Left ventricle myocardium inferior (tissue), 1 donor: Measurements from ENCODE around the gene KLHL5. TPM values are rescaled to one million over a fixed set of nuclear protein-coding genes. Genes with fewer than 3 reads are reported as not detected.

ENCODE experiments used
- DNase-seq: peaks from one replicate; pipeline ENCODE4 v3.0.0-alpha.2; 2020
- H3K27ac ChIP-seq: fragments of 200-600 bp; replicated peaks from 2 replicates; pipeline ENCODE4 v1.8.0; 2021
- H3K27me3 ChIP-seq: fragments of 200-600 bp; 2 replicates; pipeline ENCODE4 v1.8.0; 2021; ENCODE audit warnings: low read depth
- H3K36me3 ChIP-seq: fragments of 200-600 bp; 2 replicates; pipeline ENCODE4 v1.8.0; 2021
- H3K4me1 ChIP-seq: fragments of 200-600 bp; 2 replicates; pipeline ENCODE4 v1.8.0; 2021
- H3K4me3 ChIP-seq: fragments of 200-600 bp; 2 replicates; pipeline ENCODE4 v1.8.0; 2021; ENCODE audit warnings: mild to moderate bottlenecking, moderate library complexity
- H3K9me3 ChIP-seq: fragments of 200-600 bp; replicated peaks from 2 replicates; pipeline ENCODE4 v1.8.0; 2021
- intact Hi-C: fragments of 100-400 bp; cut with micrococcal nuclease; formaldehyde crosslinking; loops from one replicate; pipeline ENCODE4 v1.11.0; 2022
- total RNA-seq: library from RNA; stranded (reverse); fragmentation: NEBNext Ultra II Directional; extraction: Animal tissue kit (Norgen Biotek cat#: 25700); gene quantifications from one replicate; pipeline ENCODE4 v1.2.1, GENCODE V29; 2021
- TF ChIP-seq, protein P1 (sequence below): fragments of 200-600 bp; IDR thresholded peaks from 2 replicates; pipeline ENCODE4 v1.8.0; 2021; ENCODE audit warnings: antibody characterized with exemption, mild to moderate bottlenecking, borderline replicate concordance
- donor health status: DM: no; HTN: yes; CAD: no; lungs with severe emphysema.

KLHL5 gene
- total RNA-seq, 1 donor from 2014 or later, result 11.2 TPM

DNA sequence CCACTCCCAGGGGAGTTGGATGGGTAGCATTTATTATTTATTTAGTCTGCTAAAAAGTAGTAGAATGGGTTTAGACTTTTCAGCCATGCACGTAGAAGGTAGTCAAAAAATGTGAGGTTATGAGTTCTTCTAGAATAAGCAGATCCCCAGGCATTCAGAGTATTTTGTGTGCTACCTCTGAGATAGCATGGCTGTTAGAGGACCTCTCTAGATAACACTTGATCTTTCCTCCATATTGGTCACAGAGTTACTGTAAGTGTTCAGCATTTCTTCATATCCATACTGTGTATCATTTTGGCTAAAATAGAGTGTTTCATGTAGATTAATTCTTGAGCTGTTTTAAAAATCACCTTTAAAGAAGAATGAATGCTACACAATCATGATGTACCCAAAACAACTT, 58.4 kb downstream of the KLHL5 start:
- Histone ChIP-seq H3K36me3 (peaks cover 31% of the 10 kb centered on the region), H3K27ac (no peak overlapping the region), H3K9me3 (peaks cover 10% of the 10 kb centered on the region), H3K4me3 (no peak overlapping the region), H3K27me3 (no peaks in the 10 kb centered on the region), H3K4me1 (no peaks in the 10 kb centered on the region)
- TF ChIP-seq, protein P1, sequence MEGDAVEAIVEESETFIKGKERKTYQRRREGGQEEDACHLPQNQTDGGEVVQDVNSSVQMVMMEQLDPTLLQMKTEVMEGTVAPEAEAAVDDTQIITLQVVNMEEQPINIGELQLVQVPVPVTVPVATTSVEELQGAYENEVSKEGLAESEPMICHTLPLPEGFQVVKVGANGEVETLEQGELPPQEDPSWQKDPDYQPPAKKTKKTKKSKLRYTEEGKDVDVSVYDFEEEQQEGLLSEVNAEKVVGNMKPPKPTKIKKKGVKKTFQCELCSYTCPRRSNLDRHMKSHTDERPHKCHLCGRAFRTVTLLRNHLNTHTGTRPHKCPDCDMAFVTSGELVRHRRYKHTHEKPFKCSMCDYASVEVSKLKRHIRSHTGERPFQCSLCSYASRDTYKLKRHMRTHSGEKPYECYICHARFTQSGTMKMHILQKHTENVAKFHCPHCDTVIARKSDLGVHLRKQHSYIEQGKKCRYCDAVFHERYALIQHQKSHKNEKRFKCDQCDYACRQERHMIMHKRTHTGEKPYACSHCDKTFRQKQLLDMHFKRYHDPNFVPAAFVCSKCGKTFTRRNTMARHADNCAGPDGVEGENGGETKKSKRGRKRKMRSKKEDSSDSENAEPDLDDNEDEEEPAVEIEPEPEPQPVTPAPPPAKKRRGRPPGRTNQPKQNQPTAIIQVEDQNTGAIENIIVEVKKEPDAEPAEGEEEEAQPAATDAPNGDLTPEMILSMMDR, result no peak
- intact Hi-C loops, result no loop called here
- DNase-seq, result no peak

DNA sequence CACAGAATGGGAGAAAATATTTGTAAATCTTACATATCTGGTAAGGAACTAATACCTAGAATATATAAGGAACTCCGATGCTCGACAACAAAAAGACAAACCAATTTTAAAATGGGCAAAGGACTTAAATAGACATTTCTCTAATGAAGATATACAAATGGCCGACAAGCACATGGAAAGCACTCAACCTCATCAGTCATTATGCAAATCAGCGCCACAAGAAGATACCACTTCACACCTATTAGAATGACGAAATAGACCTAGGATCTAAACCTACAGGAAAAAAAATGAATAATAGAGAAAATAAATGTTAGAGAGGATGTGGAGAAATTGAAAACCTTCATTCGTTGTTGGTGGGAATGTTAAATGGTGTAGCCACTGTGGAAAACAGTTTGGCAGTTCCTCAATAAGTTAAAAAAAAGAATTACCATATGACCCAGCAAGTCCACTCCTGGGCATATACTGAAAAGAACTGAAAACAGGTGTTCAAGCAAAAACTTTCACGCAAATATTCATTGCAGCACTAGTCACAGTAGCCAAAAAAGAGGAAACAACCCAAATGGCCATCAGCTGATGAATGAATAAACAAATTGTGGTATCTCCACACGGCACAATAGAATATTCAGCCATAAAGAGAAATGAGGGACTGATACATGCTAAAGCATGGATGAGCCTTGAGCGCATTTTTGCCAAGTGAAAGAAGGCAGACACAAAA, 63.0 kb downstream of the KLHL5 start:
- no peaks in the 10 kb centered on the region for H3K4me1 ChIP-seq
- no peak overlapping the region for H3K4me3 ChIP-seq
- DNase-seq, result no peak
- intact Hi-C loops, result no loop called here
- peaks cover 10% of the 10 kb centered on the region for H3K9me3 ChIP-seq
- H3K36me3 ChIP-seq, result peaks cover 23% of the 10 kb centered on the region
- no peaks in the 10 kb centered on the region for H3K27me3 ChIP-seq
- no peak overlapping the region for H3K27ac ChIP-seq
- TF ChIP-seq, protein P1, result no peak

DNA sequence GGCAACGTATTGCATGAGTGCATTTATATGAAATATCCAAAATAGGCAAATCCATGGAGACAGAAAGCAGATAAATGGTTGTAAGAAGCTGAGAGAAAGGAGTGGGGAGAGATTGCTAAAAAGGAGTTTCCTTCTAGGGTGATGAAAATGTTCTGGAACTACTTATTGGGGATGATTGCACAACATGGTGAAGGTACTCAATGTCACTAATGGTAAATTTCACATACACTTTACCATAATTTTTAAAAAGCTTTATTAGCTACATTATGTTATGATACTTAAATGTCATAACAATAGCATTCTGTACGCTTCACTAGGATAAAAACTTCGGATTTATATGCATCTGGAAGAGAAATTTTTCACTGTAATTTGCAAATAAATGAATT, 63.6 kb downstream of the KLHL5 start:
- Histone ChIP-seq H3K36me3 (peaks cover 20% of the 10 kb centered on the region), H3K4me3 (no peak overlapping the region), H3K27ac (no peak overlapping the region), H3K27me3 (no peaks in the 10 kb centered on the region), H3K4me1 (no peaks in the 10 kb centered on the region), H3K9me3 (peaks cover 10% of the 10 kb centered on the region)
- TF ChIP-seq, protein P1, result no peak
- intact Hi-C loops, result no loop called here
- DNase-seq, result no peak

DNA sequence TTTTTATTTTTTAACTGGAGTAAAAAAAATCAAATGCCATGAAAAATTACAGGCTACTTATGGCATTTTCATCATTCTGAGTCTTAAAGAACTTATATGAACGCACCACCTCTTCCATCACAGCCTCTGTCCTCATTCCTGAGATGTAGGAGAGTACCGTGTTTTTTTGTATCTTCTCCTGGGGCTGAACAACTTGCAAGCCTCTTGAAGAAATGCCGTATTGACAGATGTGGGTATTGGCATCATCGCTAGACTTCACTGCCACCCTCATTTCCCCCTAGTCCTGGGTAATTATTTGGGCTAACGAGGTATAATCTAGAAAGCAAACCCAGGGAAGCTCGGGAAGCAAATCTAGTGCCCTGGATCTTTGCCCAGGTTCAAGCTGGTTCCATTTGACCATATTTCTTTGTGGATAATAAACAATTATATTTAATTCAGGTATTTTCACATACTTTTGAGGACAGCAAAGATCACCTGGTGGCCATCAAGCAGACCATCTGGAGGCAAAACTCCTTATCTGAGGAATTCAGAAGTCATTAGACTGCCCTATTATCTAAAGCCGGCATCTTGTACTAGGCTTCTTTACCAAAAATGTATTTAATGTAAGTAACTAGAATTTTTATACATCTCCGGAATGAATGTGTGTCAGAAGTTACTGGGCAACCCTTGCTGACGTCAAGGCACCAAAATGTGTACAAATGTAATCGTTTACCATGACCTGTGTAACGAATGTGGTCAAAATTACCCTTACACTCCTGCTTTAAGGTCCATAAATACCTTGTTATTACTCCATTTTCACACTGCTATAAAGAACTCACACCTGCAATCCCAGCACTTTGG, 64.4 kb downstream of the KLHL5 start:
- intact Hi-C loops, result no loop called here
- no peak for DNase-seq

DNA sequence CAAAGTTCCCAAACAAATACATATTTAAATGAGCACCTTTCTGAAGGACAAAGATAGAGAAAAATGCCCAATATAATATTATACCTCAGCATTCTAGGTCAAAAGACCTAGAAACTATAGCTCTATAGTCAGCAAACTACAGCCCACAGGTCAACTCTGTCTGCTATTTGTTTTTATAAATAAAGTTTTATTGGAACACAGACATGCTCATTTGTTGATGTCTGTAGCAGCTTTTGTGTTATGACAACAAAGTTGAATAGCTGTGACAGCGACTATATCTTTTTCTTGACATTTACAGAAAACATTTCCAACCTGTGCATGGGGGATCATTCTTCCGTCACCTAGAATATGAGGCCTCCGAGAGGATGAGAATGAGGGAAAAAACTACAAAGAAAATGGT, 71.6 kb downstream of the KLHL5 start:
- intact Hi-C loops, result no loop called here

More for the DNA sequence above, 64.4 kb downstream of the KLHL5 start:
- Histone ChIP-seq H3K36me3 (peaks cover 17% of the 10 kb centered on the region), H3K27ac (no peak overlapping the region), H3K9me3 (peaks cover 10% of the 10 kb centered on the region), H3K4me3 (no peak overlapping the region), H3K4me1 (no peaks in the 10 kb centered on the region), H3K27me3 (no peaks in the 10 kb centered on the region)
- TF ChIP-seq, protein P1, result no peak

More for the DNA sequence above, 71.6 kb downstream of the KLHL5 start:
- Histone ChIP-seq H3K4me3 (no peak overlapping the region), H3K36me3 (no peaks in the 10 kb centered on the region), H3K27me3 (no peaks in the 10 kb centered on the region), H3K27ac (no peak overlapping the region), H3K4me1 (peaks cover 8% of the 10 kb centered on the region), H3K9me3 (no peaks in the 10 kb centered on the region)
- DNase-seq, result no peak
- TF ChIP-seq, protein P1, result no peak
